GM19238 (cell line): ENCODE data around the gene ADCK2.
"Not testable (repeated sequence)": the region's sequence is repeated elsewhere in the genome, so short reads cannot be mapped to it uniquely, and the experiment has no call there.

Source experiments
- DNase-seq: peaks from one replicate; pipeline ENCODE4 v3.0.0; 2011; ENCODE audit warnings: low spot score; ENCODE audit not compliant: insufficient read length

ADCK2 gene, protein sequence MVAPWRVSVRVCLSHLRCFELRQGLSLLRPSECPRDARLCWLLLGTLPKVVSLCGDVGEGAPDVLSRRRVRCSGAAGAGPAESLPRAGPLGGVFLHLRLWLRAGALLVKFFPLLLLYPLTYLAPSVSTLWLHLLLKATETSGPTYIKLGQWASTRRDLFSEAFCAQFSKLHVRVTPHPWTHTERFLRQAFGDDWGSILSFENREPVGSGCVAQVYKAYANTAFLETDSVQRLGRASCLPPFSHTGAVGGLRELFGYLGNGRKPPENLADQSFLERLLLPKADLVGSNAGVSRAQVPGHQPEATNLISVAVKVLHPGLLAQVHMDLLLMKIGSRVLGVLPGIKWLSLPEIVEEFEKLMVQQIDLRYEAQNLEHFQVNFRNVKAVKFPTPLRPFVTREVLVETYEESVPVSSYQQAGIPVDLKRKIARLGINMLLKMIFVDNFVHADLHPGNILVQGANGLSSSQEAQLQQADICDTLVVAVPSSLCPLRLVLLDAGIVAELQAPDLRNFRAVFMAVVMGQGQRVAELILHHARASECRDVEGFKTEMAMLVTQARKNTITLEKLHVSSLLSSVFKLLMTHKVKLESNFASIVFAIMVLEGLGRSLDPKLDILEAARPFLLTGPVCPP

DNA sequence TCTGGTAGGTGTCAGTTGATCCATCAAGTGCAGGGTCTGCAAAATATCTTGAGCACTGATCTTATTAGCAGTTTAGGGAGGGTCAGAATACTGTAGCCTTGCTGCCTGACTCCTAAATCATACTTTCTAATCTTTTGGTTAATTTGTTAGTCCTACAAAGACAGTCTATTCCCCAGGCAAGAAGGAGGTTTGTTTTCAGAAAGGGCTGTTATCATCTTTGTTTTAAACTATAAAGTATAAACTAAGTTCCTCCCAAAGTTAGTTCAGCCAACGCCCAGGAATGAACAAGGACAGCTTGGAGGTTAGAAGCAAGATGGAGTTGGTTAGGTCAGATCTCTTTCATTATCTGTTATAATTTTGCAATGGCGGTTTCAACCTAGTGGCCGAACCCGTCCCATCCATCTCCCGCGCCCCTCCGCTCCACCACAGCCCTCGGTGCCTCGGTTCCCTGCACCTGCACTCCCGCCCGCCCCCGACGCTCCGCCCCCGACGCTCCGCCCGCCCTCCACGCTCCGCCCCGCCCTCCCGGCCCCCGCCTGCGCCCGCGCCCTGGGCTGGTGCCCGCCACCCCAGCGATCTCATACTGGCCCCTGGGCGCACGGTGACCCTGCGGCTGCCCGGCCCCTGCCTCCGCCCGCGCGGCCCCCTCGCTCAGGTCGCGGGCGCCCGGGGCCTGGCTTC lies at the start of gene ADCK2:
TSS of gene ADCK2 (plus strand) at position 564 of the 681 bp plus-strand sequence. CDS start 386 bp downstream, outside the sequence.
- peak; percentile 85 for DNase-seq

DNA sequence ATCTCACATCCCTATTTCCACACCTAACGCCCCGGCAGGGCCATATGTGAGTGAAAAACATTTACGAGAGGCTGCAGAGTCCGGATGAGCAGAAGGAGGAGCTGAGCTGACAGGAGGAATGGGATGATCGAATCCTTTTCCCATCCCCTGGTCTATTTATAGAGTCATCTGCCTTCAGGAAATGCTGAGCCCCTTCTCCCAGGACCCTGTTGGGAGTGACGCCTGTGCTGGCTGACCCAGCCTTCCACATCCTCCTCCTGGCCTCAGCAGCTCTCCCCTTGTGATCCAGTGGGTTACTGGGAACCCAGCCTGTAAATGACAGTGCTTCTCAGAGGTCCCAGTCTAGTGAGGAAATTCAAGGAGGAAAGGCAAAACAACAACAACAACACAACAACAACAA lies 48.8 kb upstream of the ADCK2 start:
- no peak for DNase-seq

DNA sequence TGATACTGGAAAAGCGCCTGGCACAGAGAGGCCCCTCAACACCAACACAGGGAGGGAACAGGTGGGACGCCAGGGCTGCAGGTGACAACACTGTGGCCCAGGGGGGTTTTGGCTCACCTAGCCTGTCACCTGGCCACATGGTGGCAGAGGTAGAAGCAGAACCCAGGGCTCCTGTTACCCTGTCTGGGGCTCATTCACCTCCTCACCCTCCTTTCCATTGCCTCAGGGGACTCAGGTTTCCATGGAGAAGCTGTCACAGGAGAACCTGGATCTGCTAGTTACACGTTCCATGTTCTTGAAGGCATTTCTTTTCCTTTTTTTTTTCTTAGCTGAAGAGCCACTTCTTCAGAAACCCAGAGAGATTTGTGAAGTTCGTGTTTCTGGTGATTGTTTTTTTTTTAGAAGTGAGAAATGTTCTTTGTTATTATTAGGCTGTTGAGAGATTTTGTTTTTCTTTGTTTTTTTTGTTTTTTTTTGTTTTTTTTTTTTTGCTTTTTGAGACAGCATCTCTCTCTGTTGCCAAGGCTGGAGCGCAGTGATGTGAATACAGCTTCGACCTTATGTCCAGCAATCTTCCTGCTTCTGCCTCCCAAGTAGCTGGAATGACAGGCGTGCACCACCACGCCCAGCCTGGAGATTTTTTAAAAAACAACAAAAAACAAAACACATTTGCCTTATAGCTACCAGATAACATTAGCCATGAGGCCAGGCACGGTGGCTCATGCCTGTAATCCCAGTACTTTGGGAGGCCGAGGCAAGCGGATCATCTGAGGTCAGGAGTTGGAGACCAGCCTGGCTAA lies 48.2 kb upstream of the ADCK2 start:
- no peak for DNase-seq

DNA sequence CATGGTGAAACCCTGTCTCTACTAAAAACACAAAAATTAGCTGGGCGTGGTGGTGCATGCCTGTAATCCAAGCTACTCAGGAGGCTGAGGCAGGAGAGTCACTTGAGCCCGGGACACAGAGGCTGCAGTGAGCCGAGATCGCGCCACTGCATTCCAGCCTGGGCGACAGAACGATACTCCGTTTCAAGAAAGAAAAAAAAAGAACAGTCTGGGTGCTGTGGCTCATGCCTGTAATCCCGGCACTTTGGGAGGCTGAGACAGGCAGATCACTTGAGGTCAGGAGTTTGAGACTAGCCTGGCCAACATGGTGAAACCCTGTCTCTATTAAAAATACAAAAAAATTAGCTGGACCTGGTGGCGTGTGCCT lies 47.6 kb upstream of the ADCK2 start:
- not testable (repeated sequence) for DNase-seq

DNA sequence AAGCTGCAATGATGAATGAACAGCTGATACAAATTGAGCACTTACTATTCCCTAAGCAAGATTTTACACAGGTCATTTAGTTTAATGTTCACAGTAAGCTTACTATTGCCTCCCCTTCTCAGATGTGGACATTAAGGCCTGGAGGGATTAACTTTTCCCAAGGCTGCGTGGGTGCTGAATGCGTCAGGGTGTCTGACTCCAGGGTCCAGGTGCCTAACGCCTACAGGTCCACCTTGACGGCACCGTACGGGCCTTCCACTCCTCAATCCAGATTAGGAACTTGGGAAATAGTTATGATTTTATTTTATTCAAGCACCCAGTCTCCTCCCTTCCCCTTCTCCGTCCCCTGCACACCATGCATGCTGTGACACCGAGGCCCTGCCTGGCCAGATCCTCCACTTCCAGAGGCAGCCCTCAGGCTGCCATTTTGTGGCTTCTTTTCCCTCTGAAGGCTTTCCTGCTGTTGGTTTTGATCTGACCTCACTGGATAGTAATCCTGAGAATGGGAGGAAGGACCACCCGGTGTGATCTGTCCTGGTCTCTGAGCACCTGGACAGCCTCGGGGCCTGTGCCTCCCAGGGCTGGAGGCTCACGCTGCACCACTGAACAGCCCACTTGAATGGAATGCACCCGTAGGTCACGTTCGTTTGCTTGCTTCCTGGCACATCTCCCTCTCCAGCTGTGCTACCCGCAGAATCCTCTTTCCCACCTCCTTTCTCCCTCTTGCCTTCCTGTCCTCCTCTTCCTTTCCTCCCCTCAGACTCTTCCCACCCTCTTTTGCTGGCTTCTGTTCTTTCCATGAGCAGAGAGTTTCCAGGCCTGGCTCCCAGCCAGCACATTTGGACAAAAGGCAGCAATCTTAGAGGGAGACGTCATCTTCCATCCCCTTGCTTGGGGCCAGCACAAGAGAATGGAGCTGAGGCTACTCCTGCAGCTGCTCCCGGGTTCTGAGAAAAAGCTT lies 46.6 kb upstream of the ADCK2 start:
- no peak for DNase-seq

DNA sequence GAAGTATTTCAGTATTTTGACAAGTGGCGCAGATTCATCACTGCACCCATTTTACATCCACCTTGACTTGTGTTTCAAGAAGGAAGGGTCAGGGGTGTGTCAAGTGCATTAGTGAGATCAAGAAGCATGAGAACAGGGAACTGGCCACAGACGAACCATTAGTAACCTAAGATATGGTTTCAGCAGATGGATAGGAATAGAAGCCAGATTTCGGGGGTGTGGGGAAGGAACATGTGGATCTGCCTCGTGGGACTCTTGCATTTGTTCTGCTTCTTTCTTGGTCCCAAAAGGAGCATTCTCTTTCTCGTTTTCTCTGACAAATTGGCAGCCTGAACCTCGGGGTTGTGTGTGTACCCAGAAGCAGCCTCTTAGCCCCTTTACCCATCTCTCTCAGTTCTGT lies 41.7 kb upstream of the ADCK2 start:
- no peak for DNase-seq

DNA sequence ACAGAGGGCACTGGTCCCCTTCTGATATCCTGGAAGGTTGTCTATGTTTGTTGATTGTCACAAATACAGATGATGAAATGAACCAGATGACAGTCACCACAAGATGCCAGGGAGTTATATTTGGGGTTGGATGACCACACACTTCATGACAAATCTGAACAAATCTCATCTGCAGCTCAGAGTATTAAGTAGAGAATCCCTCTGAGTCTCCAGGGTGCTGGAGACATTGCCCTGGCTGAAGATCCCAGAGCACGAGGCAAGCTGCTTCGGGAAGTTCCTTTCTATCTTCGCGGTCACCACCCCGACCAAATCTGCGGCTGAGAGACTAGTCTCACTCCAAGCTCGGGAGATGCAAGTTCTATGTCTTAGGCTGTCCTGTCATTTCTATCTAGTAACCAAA lies 41.1 kb upstream of the ADCK2 start:
- no peak for DNase-seq

DNA sequence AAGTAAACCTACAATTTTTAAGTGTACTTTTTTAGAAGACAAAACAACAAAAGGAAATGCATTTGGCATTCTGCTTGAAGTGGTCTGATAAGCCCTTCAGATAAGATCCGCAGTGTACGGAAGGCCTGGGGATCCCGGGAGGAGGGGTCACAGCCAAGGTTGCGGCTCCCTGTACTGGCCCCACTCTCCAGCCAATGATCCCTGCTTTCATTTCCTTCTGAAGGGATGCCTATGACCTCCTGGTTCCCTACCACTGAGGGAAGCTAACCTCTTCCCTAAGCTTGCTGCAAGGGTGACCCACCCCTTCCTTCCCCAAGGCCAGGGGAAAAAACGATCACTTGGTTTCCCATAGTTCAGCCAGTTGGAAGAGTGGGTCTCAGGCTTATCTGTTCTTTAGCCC lies 37.4 kb upstream of the ADCK2 start:
- DNase-seq: no peak

DNA sequence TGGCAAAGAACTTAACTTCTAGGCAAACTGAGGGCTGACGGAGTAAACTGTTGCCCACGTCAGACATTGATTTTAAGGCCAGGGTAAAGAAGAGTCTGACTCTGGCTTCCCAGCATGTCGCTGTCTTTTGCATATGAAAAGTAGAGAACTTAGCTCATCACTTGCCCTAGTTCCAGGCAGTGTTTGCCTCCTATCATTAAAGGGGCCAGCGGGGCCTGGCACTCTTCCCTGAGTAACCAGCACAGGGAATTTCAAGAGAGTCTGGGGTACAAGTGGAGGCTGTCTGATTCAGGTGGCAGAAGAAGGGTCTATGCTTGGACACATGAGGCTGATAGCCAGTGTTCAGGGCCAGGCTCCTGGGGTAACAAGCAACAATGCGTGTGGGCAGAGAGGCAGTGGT lies 36.9 kb upstream of the ADCK2 start:
- no peak for DNase-seq

DNA sequence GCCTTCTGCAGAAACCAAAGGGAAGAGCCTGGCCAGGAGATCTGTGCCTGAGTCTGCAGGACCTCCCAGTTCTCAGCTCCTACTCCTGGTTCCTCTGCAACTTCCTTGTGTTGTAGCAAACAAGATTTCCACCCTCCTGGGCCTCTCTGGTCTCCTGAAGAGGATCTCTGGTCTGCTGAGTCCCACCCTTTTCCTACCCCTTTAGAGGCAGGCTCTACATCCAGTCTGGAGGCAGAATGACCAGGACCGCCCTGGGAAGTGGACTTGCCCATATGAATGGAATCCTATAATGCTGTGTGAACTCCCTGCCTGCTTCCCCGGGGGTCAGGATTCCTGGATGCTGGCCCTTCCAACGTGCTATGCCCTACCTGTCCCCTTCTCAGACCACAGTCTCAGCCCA lies 35.3 kb upstream of the ADCK2 start:
- DNase-seq: no peak

DNA sequence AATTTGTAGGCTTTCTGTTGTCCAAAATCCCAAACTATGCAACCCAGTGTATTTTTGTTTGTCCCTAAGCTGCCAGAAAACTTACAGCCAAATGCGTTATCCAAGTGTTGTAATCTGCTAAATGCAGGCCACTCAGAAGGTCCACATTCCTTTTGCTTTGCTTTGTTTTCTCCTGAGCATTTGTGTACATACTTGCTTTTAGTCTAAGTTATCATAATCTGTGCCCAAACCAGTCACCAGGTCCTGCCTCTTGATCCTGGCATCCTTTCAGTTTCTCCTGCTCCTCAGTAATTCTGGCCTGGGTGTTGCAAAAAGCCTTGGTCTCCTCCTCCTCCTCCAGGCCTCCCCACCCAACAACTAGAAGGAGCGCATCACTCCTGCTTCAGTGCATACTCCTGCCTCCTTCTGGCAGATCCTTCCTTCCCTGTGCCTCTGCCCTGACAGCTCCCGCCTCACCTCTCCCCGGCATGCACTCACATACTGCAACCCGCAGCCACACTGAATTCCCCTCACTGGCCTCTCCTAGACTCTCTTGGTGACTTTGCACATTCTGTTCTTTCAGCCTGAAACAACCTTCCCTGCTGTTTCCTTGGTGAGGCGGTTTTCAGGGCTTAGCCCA lies 34.5 kb upstream of the ADCK2 start:
- DNase-seq: no peak

DNA sequence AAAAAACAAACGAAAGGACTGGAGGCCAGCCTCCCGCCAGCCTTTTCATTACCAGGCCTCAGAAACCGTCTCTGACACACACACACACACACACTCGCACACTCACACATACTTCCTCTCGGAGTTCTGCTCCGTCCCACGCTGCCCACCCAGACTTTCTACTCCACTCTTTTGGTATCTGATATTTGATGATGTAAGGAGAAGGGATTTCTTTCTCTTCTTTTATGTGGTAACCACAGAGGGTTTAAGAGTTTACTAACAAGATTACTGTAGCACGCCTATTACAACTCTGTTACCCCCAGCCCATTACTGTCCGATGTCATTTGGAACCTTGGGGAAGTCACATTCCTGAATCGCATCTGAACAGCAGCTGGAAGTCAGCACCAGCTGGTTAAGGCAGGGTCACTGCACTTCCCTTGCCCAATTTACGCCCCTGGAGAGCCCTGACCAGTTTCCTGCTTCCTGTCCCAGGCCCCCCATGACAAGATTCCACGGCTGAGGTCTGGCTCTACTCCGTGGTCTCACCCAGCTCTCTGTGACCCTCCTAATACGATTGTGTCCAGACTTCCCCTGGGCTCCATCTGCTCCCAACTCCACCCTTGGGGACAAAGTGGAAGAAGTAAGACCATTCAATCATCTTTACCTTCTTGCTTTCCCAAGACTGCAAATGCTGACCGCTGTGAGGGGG lies 33.2 kb upstream of the ADCK2 start:
- no peak for DNase-seq

DNA sequence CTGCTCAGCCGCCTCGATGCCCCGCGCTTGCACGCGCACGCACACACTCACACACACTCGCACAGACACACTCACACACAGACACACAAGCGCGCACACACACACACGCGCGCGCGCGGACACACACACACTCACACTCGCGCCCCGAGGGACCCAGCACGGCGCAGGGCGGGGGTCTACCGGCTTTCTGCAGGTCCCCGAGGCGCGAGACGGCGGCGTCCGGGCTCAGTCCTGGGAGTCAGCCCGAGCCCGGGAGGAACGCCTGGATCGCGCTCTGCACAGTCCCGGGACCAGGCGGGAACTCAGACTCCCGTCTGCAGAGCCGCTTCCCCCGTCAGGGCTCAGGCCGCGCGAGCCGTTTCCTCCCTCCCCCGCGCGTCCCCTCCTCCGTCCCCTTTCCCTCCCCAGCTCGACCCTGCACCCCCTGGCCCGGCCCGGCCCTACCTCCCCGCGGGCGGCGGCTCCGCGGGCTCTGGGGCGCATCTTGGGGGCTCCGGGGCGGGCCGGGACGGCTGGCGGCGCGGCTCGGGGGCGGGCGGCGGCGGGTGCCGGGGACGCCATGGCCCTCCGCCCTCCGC lies 32.6 kb upstream of the ADCK2 start:
- no peak for DNase-seq

DNA sequence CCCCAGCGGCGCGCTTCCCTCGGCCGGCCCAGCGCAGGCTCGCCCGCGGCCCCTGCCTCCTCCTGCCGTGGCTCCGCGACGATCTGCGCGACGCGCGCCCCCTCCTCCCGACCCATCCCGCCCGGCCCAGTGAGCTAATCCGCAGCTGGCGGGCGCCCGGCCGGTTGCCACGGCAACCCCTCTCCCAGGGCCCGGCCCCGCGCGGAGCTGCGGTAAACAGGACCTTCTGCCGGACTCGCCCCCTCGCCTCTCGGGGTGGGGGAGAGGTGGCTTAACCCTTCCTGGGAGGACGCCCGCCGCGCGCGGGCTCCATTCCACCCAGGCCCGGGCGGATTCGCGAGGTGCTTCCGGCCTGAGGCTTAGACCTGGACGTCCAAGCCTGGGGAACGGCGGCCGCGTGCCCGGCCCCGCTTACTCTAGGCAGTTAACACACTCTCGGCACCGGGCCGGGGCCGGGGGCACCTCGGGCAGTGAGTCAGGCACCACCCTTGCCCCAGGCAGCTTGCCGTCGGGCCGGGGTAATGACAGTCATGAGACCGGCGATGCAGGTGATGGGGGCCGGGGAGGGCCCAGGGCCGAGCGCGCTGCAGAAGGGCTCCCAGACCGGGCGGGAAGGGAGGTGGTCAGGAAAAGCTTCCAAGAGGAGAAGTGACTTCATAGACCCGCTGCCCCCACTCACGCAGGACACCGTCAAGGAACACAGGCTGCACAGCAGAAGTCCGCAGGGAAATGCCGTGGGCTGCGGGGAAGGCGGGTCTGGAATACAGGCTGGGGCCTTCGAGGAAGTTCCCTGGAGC lies 31.8 kb upstream of the ADCK2 start, which contains the start of gene DENND2A:
TSS of gene DENND2A (minus strand) at position 87 of the 797 bp plus-strand sequence. CDS start 38,416 bp downstream, outside the sequence.
- no peak for DNase-seq

DNA sequence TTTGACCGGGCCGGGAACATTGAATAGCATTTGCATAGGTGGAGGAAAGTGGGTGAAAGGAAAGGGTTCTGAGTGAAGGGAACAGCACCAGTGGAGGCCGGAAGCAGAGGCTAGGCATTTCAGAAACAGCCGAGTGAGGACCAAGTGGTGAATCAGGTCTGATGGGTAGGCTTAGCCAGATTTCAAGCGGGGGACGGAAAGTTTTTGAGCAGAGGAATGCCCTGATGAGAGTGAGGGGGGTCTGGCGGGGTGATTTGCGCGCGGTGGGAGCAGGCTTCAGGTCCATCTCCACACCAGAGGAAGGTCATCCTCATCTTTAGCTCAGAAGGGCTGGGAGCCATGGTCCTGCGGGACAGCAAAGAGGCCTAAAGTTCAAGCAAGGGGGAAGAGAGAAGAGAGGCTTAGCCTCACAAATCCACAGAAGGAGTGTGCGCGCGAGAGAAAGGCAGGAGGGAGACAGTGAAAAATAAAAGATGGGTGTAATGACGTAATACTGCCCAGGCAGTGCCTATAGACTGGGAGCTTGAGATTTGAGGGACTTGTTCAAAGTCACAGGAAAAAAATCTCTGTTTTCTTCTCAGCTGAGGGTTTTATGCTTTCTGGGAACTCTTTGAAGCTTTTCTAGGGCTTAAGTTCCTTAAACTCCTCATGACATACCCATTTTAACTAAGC lies 31.1 kb upstream of the ADCK2 start:
- no peak for DNase-seq

DNA sequence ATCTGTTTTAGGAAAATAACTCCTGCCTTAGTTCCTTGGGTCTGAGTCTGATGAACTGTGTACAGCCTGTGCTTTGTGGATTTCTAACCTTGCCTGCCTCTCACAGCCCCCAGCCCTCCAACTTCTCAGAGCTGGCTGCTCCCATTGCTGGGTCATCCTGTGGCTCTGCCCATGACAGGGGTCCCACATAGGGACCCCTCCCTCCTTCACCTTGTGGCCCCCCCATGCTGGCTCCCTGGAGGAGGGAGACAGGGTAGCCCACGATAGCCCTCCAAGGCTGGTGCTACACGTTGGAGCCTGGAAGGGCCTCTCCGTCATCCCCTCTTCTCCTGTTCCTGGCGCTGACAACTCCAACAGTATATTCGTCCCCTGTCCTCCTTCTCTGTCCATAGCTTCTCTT lies 29.3 kb upstream of the ADCK2 start:
- no peak for DNase-seq

DNA sequence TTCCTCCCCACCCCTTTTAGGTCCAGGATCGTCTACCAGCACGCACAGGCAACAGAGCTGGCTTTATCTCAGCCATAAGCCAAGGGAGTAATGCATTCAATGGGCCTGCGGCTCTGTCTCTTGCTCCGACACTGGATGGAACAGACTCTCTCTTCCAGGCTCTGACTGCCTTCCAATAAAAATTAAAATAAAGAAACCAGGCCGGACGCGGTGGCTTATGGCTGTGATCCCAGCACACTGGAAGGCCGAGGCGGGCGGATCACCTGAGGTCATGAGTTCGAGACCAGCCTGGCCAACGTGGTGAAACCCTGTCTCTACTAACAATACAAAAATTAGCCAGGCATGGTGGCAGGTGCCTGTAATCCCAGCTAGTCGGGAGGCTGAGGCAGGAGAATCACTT lies 28.0 kb upstream of the ADCK2 start:
- DNase-seq: not testable (repeated sequence)
